BJ (cell line): ENCODE data around the gene FNBP1. TPM values are rescaled to one million over a fixed set of nuclear protein-coding genes. Genes with fewer than 3 reads are reported as not detected.

Experiments used
- CTCF ChIA-PET: fragments of 350-600 bp; formaldehyde crosslinking; extraction: SDS; loops from one replicate; lab custom pipeline; 2021; ENCODE audit warnings: antibody characterized with exemption, inconsistent platforms; lab: Yijun Ruan, JAX
- POLR2A ChIA-PET: fragments of 300-600 bp; sonication (Branson Sonifier 250); formaldehyde crosslinking; extraction: SDS; loops from one replicate; lab custom pipeline; 2021; ENCODE audit warnings: antibody characterized with exemption; lab: Charles Lee
- DNase-seq: peaks from one replicate; pipeline ENCODE4 v3.0.0-alpha.2; 2011; ENCODE audit warnings: low read depth
- H3K27me3 ChIP-seq: 2 replicates; pipeline ENCODE4 v1.6.0; 2011; ENCODE audit warnings: low read length; ENCODE audit not compliant: control insufficient read depth, insufficient read depth
- H3K36me3 ChIP-seq: 2 replicates; pipeline ENCODE4 v1.5.1; 2011; ENCODE audit warnings: low read length; ENCODE audit not compliant: control insufficient read depth, insufficient read depth
- H3K4me3 ChIP-seq: 2 replicates; pipeline ENCODE4 v1.5.1; 2011; ENCODE audit warnings: low read depth, mild to moderate bottlenecking, control low read depth, low read length
- polyA plus RNA-seq: library from polyadenylated mRNA; depleted of rRNA; stranded (reverse); fragments of >200 nt; gene quantifications from 2 replicates; pipeline ENCODE4 v1.2.3, GENCODE V29; 2011
- TF ChIP-seq, protein P1 (sequence below): IDR thresholded peaks from 2 replicates; pipeline ENCODE4 v1.5.1; 2011; ENCODE audit warnings: low read depth, mild to moderate bottlenecking, control low read depth, inconsistent platforms, low read length, moderate library complexity; ENCODE audit not compliant: insufficient read depth

FNBP1 gene
- polyA plus RNA-seq, 1 experiment: 7.8 TPM

GRCh38 chr9:129860653-129861446 lies 182.1 kb downstream of the FNBP1 start:
- POLR2A ChIA-PET: no interaction called here
- no peak overlapping the region for H3K4me3 ChIP-seq
- CTCF ChIA-PET: no interaction called here
- DNase-seq: no peak
- no peaks in the 10 kb centered on the region for H3K27me3 ChIP-seq
- TF ChIP-seq, protein P1, sequence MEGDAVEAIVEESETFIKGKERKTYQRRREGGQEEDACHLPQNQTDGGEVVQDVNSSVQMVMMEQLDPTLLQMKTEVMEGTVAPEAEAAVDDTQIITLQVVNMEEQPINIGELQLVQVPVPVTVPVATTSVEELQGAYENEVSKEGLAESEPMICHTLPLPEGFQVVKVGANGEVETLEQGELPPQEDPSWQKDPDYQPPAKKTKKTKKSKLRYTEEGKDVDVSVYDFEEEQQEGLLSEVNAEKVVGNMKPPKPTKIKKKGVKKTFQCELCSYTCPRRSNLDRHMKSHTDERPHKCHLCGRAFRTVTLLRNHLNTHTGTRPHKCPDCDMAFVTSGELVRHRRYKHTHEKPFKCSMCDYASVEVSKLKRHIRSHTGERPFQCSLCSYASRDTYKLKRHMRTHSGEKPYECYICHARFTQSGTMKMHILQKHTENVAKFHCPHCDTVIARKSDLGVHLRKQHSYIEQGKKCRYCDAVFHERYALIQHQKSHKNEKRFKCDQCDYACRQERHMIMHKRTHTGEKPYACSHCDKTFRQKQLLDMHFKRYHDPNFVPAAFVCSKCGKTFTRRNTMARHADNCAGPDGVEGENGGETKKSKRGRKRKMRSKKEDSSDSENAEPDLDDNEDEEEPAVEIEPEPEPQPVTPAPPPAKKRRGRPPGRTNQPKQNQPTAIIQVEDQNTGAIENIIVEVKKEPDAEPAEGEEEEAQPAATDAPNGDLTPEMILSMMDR: no peak
- H3K36me3 ChIP-seq: peaks cover 30% of the 10 kb centered on the region

- Histone ChIP-seq H3K4me3 (no peak overlapping the region), H3K27me3 (no peaks in the 10 kb centered on the region), H3K36me3 (peaks cover 31% of the 10 kb centered on the region)
- ChIA-PET POLR2A (no interaction called here), CTCF (no interaction called here)
- TF ChIP-seq, protein P1: no peak
- DNase-seq: no peak
Observed at GRCh38 chr9:129858167-129858962, 184.6 kb downstream of the FNBP1 start.

DNA sequence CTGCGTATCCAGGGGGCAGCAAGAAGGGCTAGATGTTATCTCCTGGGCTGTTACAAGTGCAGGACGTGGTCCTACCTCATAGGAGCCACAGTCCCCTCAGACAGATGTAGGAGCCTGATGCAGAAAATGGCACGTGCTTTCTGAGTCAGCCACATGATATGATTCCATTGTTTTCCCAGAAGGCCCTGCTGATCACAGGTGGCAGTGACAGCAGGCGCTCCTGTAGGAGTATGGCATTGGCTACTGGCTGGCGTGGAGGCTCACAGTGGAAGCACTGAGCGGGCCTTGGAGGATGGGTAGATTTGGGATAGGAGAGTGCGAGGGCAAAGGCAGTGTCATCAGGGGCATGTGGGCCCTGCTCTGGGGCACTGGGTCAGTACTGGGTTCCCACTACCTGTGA lies 185.8 kb downstream of the FNBP1 start:
- DNase-seq: no peak
- Histone ChIP-seq H3K27me3 (no peaks in the 10 kb centered on the region), H3K36me3 (peaks cover 35% of the 10 kb centered on the region), H3K4me3 (no peak overlapping the region)
- TF ChIP-seq, protein P1: no peak
- POLR2A ChIA-PET: no interaction called here
- CTCF ChIA-PET: no interaction called here

- H3K27me3 ChIP-seq: no peaks in the 10 kb centered on the region
- ChIA-PET POLR2A (no interaction called here), CTCF (interaction anchor here (0.7 kb wide), 1 partner anchor 485 kb away, joined by 3 read pairs; no protein-coding TSS in a partner anchor)
- no peak for DNase-seq
- H3K36me3 ChIP-seq: peaks cover 34% of the 10 kb centered on the region
- H3K4me3 ChIP-seq: no peak overlapping the region
- TF ChIP-seq, protein P1: no peak
Observed at GRCh38 chr9:129854588-129855110, 188.3 kb downstream of the FNBP1 start.

DNA sequence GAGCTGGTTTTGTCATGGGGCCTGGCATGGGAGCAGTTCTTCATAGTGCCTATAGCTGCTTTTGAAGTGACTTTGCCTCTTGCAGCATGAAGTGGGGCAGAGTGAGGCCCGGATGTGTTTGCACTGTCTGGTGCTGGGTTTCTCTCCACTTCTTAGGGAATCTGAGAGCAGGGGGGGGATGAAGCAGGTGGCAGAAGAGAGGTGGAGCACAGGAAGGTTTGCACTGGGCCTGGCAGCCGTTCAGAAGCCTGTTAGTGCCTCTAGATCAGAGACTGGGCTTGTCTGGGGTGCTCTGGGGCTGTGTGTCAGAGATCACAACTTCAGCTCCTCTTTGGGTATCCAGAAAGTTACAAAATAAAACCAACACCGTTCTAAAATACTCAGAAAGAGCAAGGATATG lies 189.4 kb downstream of the FNBP1 start:
- TF ChIP-seq, protein P1: no peak
- H3K4me3 ChIP-seq: no peak overlapping the region
- CTCF ChIA-PET: interaction anchor here (0.9 kb wide), 1 partner anchor 10 kb away, joined by 3 read pairs; no protein-coding TSS in a partner anchor
- DNase-seq: no peak
- H3K27me3 ChIP-seq: no peaks in the 10 kb centered on the region
- POLR2A ChIA-PET: no interaction called here
- H3K36me3 ChIP-seq: peaks cover 33% of the 10 kb centered on the region
